ENCODE results near the gene CFAP299.

Gene CFAP299

DNA sequence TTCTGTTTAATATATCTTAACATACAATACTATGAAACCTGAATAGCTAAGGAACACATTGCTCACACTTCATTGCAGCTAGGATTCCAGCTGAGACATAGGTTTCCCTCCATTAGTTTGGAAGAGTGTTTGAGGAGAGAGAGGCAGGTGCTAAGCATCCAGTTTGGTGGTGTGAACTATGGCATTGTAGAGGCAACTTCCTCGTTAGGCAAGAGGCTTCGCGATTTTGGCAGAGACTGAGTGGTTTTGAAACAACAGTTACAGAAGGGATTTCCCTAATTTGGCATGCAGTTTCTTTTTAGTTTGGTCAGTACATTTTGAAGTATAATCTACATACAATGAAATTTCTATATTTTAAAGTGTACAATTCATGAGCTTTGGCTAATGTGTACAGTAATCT lies 577.9 kb downstream of the CFAP299 start:
- no peaks in the 10 kb centered on the region for H3K36me3 ChIP-seq (ENCODE audit: control insufficient read depth, low read depth, low read length)
- H3K9ac ChIP-seq (ENCODE audit: low read length): no peak overlapping the region
- H3K4me3 ChIP-seq (ENCODE audit: low read length): no peak overlapping the region
- no peak overlapping the region for H3K27ac ChIP-seq (ENCODE audit: low read length)
- H3K4me1 ChIP-seq (ENCODE audit: control insufficient read depth, low read depth, low read length): no peaks in the 10 kb centered on the region
- H3K9me3 ChIP-seq (ENCODE audit: control insufficient read depth, low read depth, low read length): no peaks in the 10 kb centered on the region
- H3K27me3 ChIP-seq (ENCODE audit: control insufficient read depth, insufficient read depth, low read length): no peaks in the 10 kb centered on the region

DNA sequence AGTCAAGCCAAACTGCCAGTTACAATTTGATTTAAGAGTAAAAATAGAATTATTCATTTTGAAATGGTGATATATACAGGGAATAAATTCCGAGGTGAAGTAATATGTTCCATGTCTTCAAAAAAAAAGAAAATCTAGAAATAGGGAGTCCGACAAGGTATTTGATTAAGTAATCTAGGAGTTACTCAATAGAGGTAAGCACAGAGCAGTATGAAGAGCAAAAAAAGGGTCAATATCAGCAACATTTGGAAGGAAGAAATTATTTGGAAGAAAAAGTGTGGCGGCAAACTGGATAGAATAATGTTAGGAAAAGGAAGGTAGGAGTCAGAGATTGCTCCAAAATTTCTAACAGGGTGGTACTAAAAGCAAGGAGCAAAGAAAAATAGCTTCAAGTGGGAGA lies 581.2 kb downstream of the CFAP299 start:
- Histone ChIP-seq H3K9ac (ENCODE audit: low read length) (no peak overlapping the region), H3K36me3 (ENCODE audit: control insufficient read depth, low read depth, low read length) (no peaks in the 10 kb centered on the region), H3K4me1 (ENCODE audit: control insufficient read depth, low read depth, low read length) (no peaks in the 10 kb centered on the region), H3K9me3 (ENCODE audit: control insufficient read depth, low read depth, low read length) (no peaks in the 10 kb centered on the region), H3K4me3 (ENCODE audit: low read length) (no peak overlapping the region), H3K27me3 (ENCODE audit: control insufficient read depth, insufficient read depth, low read length) (no peaks in the 10 kb centered on the region), H3K27ac (ENCODE audit: low read length) (no peak overlapping the region)

DNA sequence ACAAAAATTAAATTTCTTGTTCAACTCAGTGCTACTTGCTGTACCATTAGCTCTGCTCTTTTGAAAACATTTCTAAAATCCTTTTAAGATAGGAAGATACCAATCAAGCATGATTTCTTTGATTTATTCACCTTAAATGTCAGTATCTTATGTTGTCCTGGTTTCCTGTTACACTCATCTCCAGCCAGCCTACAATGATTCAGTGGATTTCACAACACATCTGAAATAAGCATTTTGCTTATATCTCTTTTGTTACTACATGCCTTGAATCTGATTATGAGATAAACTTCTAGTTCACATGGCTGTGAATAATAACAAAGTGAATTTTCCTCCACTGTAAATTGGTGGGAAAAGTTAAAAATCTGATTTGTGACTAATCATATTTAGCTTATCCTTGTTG lies 582.5 kb downstream of the CFAP299 start:
- Histone ChIP-seq H3K4me1 (ENCODE audit: control insufficient read depth, low read depth, low read length) (peaks cover 1% of the 10 kb centered on the region), H3K9me3 (ENCODE audit: control insufficient read depth, low read depth, low read length) (no peaks in the 10 kb centered on the region)

DNA sequence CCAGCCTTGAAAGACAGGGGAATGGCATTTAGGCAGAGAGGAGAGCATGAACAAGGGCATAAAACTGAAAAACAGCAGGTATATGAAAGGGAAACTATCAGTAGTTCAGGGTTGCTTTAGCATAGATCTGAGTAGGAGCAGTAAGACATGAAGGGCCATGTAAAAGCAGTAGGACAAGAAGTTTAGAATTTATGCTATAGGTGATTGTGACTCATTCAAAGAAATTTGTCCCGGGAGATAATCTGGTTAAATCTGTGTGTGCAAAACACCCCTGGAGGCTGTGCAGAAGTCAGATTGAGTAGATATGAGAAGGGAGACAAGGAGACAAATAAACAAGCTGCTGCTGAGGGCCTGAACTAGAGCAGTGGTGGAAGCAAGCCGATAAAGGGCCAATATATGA lies 585.9 kb downstream of the CFAP299 start:
- Histone ChIP-seq H3K9ac (ENCODE audit: low read length) (no peak overlapping the region), H3K27me3 (ENCODE audit: control insufficient read depth, insufficient read depth, low read length) (no peaks in the 10 kb centered on the region), H3K36me3 (ENCODE audit: control insufficient read depth, low read depth, low read length) (no peaks in the 10 kb centered on the region), H3K4me1 (ENCODE audit: control insufficient read depth, low read depth, low read length) (peaks cover 4% of the 10 kb centered on the region), H3K4me3 (ENCODE audit: low read length) (no peak overlapping the region), H3K9me3 (ENCODE audit: control insufficient read depth, low read depth, low read length) (no peaks in the 10 kb centered on the region), H3K27ac (ENCODE audit: low read length) (no peak overlapping the region)

More for the DNA sequence above, 582.5 kb downstream of the CFAP299 start:
- Histone ChIP-seq H3K9ac (ENCODE audit: low read length) (no peak overlapping the region), H3K4me3 (ENCODE audit: low read length) (no peak overlapping the region), H3K36me3 (ENCODE audit: control insufficient read depth, low read depth, low read length) (no peaks in the 10 kb centered on the region), H3K27me3 (ENCODE audit: control insufficient read depth, insufficient read depth, low read length) (no peaks in the 10 kb centered on the region), H3K27ac (ENCODE audit: low read length) (no peak overlapping the region)

DNA sequence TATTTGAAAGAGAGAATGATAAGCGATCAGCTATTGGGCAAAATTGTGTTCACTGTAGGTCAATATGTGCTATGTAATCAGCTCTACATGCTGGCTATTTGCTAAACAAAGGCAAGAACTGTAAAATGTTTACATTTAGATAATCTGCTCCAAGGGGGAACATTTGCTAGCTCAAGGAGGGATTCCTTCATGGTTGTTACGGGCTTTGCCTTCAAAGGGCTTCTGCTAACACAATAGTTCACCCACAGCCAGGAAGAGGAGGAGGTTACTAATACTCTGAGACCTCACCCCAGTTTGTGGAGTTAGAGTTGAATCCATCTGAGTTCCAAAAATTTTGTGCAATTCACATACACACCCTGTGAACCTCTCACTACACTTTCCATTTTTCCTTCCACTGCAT lies 587.4 kb downstream of the CFAP299 start:
- no peaks in the 10 kb centered on the region for H3K36me3 ChIP-seq (ENCODE audit: control insufficient read depth, low read depth, low read length)
- H3K4me1 ChIP-seq (ENCODE audit: control insufficient read depth, low read depth, low read length): peaks cover 4% of the 10 kb centered on the region
- H3K27me3 ChIP-seq (ENCODE audit: control insufficient read depth, insufficient read depth, low read length): no peaks in the 10 kb centered on the region
- H3K9ac ChIP-seq (ENCODE audit: low read length): no peak overlapping the region
- no peak overlapping the region for H3K27ac ChIP-seq (ENCODE audit: low read length)
- no peak overlapping the region for H3K4me3 ChIP-seq (ENCODE audit: low read length)
- H3K9me3 ChIP-seq (ENCODE audit: control insufficient read depth, low read depth, low read length): no peaks in the 10 kb centered on the region

DNA sequence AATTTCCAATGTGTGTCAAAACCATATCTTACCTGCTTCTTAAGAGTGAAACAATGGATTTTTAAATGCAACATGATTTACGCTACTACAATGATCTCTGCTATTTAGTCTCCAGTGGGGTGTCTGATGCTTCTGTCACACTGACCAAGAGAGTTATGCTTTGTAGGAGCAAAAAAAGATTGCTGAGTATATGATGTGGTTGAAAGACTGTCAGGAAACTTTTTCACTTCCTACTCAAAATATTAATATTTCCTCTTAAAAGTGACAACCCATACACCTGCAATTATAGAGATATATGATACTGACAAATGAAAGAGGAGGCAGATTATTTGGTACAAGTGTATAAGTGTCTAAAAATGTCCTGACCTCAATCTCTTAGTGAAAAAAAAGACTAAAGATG lies 589.8 kb downstream of the CFAP299 start:
- H3K4me3 ChIP-seq (ENCODE audit: low read length): no peak overlapping the region
- H3K27me3 ChIP-seq (ENCODE audit: control insufficient read depth, insufficient read depth, low read length): no peaks in the 10 kb centered on the region
- H3K9me3 ChIP-seq (ENCODE audit: control insufficient read depth, low read depth, low read length): no peaks in the 10 kb centered on the region
- H3K36me3 ChIP-seq (ENCODE audit: control insufficient read depth, low read depth, low read length): no peaks in the 10 kb centered on the region
- no peak overlapping the region for H3K9ac ChIP-seq (ENCODE audit: low read length)
- peaks cover 4% of the 10 kb centered on the region for H3K4me1 ChIP-seq (ENCODE audit: control insufficient read depth, low read depth, low read length)
- H3K27ac ChIP-seq (ENCODE audit: low read length): no peak overlapping the region

DNA sequence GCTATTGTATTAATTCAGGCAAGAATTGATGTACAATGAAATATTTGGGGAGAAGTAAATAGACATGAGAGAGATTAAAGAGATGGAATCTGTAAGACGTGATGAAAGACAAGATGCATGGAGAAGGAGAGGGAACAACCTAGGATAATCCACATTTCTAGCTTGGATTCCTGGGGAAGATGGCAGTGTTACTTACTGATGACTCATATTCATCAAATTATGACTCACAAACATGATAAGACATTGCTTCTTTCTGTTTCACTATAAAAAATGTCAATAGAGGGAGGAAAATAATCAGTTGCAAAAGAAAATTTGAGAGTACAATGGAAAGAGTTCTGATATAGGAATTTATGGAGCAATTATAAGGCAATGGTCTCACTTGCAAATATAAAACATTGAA lies 590.9 kb downstream of the CFAP299 start:
- Histone ChIP-seq H3K9me3 (ENCODE audit: control insufficient read depth, low read depth, low read length) (no peaks in the 10 kb centered on the region), H3K36me3 (ENCODE audit: control insufficient read depth, low read depth, low read length) (no peaks in the 10 kb centered on the region), H3K9ac (ENCODE audit: low read length) (no peak overlapping the region), H3K27me3 (ENCODE audit: control insufficient read depth, insufficient read depth, low read length) (no peaks in the 10 kb centered on the region), H3K27ac (ENCODE audit: low read length) (no peak overlapping the region), H3K4me3 (ENCODE audit: low read length) (no peak overlapping the region), H3K4me1 (ENCODE audit: control insufficient read depth, low read depth, low read length) (peaks cover 4% of the 10 kb centered on the region)

DNA sequence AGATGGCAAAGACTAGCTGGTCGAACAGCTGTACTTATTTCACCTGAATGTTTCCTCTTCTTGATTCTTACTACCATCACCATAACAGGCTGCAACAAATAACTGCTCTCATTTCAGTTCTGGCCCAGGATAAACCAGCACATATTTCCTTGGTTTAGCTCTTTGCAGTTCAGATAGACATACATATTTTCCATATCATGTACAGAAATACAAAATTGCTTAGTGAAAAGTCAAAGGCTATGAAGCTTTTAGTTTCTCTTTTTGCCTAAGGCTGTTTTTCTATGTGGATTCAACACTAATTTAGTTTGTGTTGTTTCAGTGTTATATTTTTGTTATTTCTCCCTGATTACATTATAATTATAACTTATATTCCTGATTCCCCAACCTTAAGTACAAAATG lies 591.4 kb downstream of the CFAP299 start:
- Histone ChIP-seq H3K4me1 (ENCODE audit: control insufficient read depth, low read depth, low read length) (peaks cover 4% of the 10 kb centered on the region), H3K9ac (ENCODE audit: low read length) (no peak overlapping the region), H3K9me3 (ENCODE audit: control insufficient read depth, low read depth, low read length) (no peaks in the 10 kb centered on the region), H3K27me3 (ENCODE audit: control insufficient read depth, insufficient read depth, low read length) (no peaks in the 10 kb centered on the region), H3K4me3 (ENCODE audit: low read length) (no peak overlapping the region), H3K27ac (ENCODE audit: low read length) (no peak overlapping the region), H3K36me3 (ENCODE audit: control insufficient read depth, low read depth, low read length) (no peaks in the 10 kb centered on the region)

DNA sequence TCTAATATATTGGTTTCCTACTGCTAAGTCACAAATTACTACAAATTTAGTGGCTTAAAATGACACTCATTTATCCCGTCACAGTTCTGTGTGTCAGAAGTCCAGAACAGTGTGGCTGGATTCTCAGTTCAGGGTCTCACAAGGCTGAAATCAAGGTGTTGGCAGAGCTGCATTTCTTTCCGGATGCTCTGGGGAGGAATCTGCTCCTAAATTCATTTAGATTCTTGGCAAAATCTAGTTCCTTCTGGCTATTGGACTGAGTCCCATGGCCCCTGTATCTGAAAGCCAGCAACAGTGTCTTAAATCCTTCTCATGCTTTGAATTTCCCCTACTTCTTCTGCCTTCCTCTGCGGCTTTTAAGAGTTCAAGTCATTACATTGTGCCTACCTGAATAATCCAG lies 591.9 kb downstream of the CFAP299 start:
- Histone ChIP-seq H3K9me3 (ENCODE audit: control insufficient read depth, low read depth, low read length) (no peaks in the 10 kb centered on the region), H3K4me1 (ENCODE audit: control insufficient read depth, low read depth, low read length) (peaks cover 4% of the 10 kb centered on the region)

DNA sequence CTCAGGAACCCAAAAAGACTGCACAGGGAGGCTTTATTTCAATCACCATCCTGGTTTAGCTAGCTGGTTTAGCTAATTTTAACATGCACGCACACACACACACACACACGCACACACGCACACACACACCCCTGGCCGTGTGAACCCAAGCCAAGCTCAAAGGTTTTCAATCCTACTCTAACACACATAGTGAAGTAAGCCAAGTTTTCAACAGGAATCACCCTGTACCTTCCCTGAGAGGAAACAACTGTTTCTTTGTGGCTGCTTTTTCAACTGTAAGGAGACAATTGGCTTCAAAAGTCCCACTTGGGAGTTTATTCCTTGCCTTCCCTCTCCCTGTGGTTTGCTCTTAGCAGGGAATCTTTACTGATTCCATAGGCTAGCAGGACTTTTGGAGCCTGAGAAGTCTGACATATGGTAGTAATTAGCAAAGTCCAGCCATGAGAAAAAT lies 596.1 kb downstream of the CFAP299 start:
- Histone ChIP-seq H3K4me3 (ENCODE audit: low read length) (no peak overlapping the region), H3K27me3 (ENCODE audit: control insufficient read depth, insufficient read depth, low read length) (no peaks in the 10 kb centered on the region)

More for the DNA sequence above, 591.9 kb downstream of the CFAP299 start:
- Histone ChIP-seq H3K9ac (ENCODE audit: low read length) (no peak overlapping the region), H3K27me3 (ENCODE audit: control insufficient read depth, insufficient read depth, low read length) (no peaks in the 10 kb centered on the region), H3K4me3 (ENCODE audit: low read length) (no peak overlapping the region), H3K27ac (ENCODE audit: low read length) (no peak overlapping the region), H3K36me3 (ENCODE audit: control insufficient read depth, low read depth, low read length) (no peaks in the 10 kb centered on the region)

DNA sequence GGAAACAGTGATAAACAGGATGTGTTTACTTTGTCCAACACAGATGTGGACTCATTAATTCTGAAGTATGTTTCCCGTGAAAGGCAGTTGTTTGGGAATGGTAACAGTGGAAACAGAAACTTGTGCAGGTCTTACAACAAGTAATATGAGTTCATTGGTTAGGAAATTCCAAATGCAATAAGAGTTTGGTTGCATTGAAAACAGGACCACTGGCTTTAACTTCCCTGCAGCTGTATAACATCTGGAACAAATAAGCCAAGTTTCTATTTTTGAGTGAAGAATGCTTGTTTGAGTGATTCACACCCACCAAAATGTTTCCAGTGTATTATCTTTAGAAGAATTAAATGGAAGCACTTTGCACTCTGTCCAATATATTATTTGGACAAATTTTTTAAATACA lies 612.6 kb downstream of the CFAP299 start:
- no peaks in the 10 kb centered on the region for H3K9me3 ChIP-seq (ENCODE audit: control insufficient read depth, low read depth, low read length)
- no peak overlapping the region for H3K27ac ChIP-seq (ENCODE audit: low read length)
- no peak overlapping the region for H3K9ac ChIP-seq (ENCODE audit: low read length)
- H3K4me3 ChIP-seq (ENCODE audit: low read length): no peak overlapping the region
- H3K4me1 ChIP-seq (ENCODE audit: control insufficient read depth, low read depth, low read length): no peaks in the 10 kb centered on the region
- H3K27me3 ChIP-seq (ENCODE audit: control insufficient read depth, insufficient read depth, low read length): no peaks in the 10 kb centered on the region
- H3K36me3 ChIP-seq (ENCODE audit: control insufficient read depth, low read depth, low read length): no peaks in the 10 kb centered on the region

More for the DNA sequence above, 596.1 kb downstream of the CFAP299 start:
- no peak overlapping the region for H3K9ac ChIP-seq (ENCODE audit: low read length)
- no peak overlapping the region for H3K27ac ChIP-seq (ENCODE audit: low read length)
- H3K36me3 ChIP-seq (ENCODE audit: control insufficient read depth, low read depth, low read length): no peaks in the 10 kb centered on the region
- H3K4me1 ChIP-seq (ENCODE audit: control insufficient read depth, low read depth, low read length): no peaks in the 10 kb centered on the region
- H3K9me3 ChIP-seq (ENCODE audit: control insufficient read depth, low read depth, low read length): no peaks in the 10 kb centered on the region

DNA sequence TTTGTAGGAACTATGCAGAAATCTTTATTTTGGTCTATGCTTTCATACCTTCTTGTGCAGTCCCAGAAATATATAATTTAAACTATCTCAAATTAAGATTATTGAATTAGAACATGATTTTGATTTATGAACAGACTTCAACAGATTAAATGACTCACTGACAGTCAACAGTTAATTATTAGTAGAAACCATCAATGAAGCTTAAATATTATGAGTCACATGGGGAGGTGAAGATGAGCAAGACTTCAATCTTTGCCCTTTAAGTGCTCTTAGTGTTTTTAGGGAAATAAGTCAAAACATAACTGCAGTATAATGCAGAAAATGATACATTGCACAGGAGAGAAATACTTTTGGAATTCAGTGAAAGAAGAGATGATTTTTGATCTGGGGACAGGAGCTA lies 613.5 kb downstream of the CFAP299 start:
- Histone ChIP-seq H3K4me3 (ENCODE audit: low read length) (no peak overlapping the region), H3K27me3 (ENCODE audit: control insufficient read depth, insufficient read depth, low read length) (no peaks in the 10 kb centered on the region), H3K27ac (ENCODE audit: low read length) (no peak overlapping the region), H3K36me3 (ENCODE audit: control insufficient read depth, low read depth, low read length) (no peaks in the 10 kb centered on the region), H3K9me3 (ENCODE audit: control insufficient read depth, low read depth, low read length) (no peaks in the 10 kb centered on the region), H3K4me1 (ENCODE audit: control insufficient read depth, low read depth, low read length) (no peaks in the 10 kb centered on the region), H3K9ac (ENCODE audit: low read length) (no peak overlapping the region)

Data from iPS-18a (cell line).